ENCODE results near the gene DMC1.

Gene DMC1

GRCh38 chr22:38566726-38567504 lies 3.1 kb downstream of the DMC1 start:
- DNase-seq = no peak

GRCh38 chr22:38565441-38565840 lies 4.5 kb downstream of the DMC1 start:
- DNase-seq = no peak

DNA sequence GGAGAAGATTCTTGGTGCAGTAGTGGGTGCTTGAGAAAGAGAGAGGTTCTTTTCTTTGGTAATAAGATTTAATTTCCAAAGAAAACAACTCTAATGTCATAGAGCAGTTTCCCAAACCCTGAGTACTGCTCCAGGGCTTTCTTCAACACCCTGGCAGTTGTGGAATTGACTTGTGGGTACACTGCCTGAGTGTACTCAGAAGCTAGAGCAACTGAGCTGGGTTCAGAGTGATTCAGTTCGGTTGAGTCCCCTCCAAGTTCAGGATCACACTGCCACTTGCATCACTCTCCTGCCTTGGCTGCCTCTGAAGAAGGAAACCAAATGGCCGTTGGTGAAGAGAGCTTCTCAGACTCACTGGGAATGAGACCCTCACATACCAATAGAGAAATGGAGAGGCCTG lies 5.3 kb downstream of the DMC1 start:
- DNase-seq = no peak

GRCh38 chr22:38554281-38554680 lies 15.7 kb downstream of the DMC1 start:
- DNase-seq = no peak

GRCh38 chr22:38549101-38549894 lies 20.7 kb downstream of the DMC1 start:
- no peak for DNase-seq

GRCh38 chr22:38540701-38541100 lies 29.3 kb downstream of the DMC1 start:
- no peak for DNase-seq

GRCh38 chr22:38531251-38531938 lies 38.6 kb downstream of the DMC1 start:
- DNase-seq = no peak

DNA sequence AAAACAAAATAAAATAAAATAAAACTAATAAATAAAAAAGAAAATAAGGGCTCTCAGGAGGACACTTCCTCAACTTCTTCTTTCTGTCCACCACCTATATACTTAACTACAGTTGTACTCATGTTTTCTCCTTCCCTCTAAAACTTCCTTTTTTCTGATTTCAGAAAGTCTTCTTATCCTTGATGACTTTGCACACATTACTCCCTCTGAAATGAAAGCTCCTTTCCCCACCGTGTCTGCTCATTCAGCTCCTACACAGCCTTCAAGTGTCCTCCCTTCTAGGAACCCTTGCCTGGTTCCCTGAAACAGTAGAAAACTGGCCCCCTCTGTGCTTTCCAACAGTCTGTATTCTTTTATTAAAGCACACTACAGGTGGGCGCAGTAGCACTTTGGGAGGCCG lies 45.6 kb downstream of the DMC1 start:
- no peak for DNase-seq

DNA sequence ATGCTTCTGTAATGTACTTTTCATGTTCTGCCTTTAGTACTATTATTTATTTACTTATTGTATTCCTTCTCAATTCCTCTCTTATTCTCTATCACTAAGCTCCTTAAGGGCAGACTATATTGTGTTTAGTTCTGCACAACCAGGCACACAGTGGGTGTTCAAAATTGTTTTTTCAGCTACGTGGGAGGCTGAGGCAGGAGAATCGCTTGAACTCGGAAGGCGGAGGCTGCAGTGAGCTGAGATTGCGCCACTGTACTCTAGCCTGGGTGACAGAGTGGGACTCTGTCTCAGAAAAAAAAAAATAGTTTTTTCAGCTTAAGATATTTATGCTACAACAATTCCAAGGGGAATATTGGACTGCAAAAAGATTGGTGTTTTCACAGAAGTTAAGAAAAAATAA lies 46.5 kb downstream of the DMC1 start:
- no peak for DNase-seq

DNA sequence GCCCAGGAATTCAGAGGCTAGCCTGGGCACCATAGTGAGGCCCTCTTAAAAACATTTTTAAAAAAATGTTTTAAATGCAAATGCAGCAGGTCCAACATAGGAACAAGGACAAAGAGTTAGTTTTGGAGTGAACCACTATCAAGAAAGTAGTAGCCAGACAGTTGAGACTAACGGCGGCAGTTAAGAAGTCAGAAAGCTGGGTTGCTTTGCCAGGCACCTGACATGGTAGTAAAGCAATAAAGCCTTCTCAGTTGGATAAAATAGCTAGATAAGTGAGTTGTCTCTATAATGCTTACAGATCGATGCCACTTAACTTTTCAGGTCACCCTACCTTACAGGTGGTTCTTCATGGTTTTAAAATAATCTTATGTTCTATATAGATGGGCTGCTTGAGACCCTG lies 47.0 kb downstream of the DMC1 start:
- no peak for DNase-seq

DNA sequence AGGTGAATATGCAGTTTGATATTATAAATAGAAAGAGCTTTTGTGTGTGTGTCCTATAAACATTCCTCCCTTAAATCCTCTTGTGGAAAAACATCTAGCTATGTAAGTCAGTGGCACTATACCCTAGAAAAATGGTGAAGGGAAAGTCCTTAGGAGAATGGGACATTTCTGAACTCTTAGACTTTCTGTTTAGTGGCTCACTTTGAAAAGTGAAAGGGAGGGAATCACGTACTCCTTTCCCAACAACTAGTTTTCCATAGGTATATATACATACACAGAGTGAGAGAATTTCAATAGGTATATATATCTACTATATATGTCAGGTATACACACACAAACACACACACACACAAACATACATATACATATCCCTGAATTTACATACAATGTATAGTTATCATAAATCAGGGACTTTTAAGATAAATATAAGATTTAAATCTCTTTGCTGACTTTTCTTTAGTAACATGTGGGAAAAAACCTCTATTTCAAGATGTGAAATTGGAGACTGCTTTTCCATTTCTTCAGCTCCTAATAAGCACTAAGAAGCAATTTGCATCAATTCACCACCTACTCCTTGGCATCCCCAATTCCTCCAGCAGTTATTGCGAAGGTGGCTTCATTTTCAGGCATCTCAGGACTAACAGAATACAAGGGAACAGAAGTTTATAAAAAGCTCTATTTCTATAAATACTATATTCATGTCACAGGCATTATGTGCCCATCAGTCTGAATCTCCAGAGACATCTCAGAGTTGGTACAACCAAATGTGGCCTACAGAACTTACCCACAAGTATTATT lies 50.3 kb downstream of the DMC1 start:
- no peak for DNase-seq

DNA sequence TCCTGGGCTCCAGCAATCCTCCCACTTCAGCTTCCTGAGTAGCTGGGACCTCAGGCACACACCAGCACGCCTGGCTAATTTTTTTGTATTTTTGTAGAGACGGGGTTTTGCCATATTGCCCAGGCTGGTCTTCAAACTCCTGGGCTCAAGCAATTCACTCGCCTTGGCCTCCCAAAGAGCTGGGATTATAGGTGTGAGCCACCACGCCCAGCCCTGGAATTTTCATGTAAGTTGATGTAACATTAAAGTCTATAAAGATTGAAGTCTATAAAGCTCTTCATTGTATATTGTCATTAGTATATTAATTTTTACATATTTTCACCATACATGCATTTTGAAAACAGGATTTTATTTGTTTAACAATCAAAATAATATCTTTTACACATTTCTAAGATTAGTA lies 51.4 kb downstream of the DMC1 start:
- DNase-seq = no peak

DNA sequence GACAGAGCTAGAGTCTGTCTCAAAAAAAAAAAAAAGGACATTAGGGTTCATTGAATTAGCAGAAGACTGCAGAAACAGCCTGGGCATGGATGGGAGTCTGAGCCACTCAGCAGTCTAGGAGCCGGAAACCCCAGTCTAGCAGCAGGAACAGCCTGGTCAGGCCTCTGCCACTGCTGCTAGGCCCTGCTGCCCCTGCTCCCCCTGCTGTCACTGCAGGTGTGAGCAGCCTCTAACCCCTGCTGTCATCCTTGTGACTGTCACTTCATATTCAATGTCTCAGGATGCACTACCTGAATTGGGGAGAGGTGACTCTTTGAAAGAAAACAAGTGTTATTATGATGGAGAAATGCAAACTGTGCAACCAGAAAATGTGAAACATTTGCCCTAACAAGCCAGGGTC lies 56.9 kb downstream of the DMC1 start:
- no peak for DNase-seq

DNA sequence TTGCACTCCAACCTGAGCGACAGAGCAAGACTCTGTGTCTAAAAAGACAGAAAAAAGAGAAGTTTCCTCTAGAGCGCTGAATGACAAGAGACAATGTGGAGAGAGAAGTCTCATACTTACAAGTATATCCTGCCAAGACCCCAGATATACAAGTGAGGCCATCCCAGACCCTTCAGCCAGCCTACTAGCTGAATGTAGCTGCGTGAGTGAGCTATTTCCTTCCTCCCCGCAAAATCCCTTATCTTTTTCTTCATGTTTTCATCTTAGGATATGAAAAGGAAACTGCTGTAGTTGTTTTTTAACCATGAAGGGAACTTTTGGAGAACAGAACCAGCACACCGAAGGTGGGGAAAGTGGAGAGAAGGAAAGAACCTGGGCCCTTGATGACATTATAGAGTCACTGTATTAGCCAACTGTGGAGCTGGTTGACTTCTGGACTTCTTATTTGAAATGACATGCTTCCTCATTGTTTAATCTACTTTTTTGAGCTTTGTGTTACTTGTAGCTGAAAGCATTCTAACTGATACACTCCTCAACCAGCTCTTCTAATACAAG lies 59.5 kb downstream of the DMC1 start:
- DNase-seq = no peak

DNA sequence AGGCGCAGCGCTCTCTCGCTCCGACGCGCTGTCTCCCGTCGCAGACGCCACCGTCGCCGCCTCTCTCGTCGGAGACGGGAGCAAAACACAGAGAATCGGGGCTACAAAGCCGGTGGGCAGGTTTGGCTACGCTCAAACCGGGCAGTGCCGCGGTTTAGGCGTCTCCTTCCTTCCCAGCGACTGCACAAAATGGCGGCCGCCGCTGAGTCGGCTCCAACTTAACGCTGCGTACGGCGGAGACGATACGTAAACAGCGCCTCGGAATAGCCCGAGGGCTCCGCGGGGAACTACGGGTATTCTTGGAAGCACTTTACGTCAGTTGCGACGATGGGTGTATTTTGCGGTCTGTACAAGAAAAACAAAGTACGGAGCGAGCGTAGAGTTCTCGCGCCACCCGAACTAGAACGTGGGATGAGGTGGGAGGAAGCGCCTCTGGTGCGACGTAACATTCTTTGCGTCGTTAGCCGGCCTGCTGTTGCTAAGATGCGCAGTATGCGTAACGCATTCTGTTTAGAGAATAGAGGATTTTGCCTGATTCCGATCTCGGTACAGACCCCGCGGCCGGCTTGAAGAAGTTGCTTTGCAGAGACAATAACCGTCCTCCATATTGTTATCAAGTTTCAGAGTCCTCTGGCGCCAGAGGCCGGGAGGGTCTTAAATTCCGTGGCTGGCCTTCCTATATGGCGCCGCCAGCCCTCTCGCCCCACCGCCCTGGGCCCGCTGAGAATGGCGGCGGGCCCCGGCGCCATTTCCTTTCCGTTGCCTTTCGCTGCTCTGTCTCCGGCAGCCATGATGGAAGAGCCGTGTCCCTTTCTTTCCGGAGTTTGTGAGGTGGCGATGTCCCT lies 63.6 kb downstream of the DMC1 start, which contains the start of gene DDX17:
DDX17 (minus strand) TSS at position 194 of the 845 bp plus-strand sequence.
- peak; percentile 87 for DNase-seq

DNA sequence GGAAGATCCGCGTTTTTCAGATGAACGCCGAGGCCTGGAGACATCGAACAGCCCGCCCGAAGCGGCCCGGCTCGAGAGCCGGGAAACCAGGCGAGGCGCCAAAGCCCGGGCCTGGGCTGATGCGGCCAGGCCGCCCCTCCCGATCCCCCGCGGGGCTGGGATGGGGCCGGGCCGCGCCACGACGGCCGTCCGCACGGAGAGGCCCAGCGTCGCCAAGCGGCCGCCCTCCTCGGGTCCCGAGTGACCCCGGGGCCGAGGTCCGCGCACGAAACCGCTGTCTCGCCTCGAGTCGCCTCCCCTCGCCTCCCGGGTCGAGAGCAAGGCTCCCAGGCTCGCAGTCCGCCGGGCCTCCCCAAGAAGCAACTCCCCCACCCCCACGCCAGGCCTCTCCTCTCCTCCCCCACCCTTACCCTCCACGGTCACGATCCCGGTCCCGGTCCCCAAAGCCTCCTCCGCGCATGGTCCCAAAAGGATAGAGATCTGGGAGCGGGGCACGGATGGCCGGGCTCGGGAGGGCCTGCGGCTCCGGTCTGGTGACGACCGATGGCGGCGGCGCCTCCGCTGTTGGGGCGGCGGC lies 64.4 kb downstream of the DMC1 start:
- DNase-seq = no peak

DNA sequence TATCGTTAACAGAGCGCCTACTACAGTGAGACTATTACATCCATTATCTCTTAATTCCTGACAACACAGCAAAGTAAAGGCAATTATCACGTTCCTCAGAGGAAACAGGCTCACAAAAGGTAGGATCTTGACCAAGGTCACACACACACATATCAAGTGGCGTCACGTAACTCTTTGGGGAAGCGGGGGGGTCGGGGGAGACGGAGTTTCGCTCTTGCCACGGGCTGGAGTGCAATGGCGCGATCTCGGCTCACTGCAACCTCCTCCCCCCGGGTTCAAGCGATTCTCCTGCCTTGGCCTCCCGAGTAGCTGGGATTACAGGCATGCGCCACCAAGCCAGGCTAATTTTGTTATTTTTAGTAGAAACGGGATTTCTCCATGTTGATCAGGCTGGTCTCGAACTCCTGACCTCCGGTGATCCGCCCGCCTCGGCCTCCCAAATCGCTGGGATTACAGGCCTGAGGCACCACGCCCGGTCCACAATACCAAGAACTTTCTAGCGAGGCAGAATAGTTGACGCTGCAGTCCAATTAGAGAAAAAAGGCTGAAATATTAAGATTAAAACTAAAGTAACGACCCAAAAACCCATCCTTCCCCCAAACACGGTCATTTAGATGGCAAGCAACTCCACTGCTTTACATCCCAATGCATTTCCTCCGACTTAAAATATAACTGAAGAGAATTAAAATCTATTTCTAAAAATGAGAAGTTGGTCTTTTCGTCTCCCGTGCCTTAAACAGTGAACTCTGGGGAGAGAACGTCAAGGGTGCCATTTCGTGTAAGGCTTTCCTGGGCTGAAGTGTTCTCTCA lies 65.0 kb downstream of the DMC1 start:
- DNase-seq = peak; percentile 3

GRCh38 chr22:38503021-38503420 lies 67.0 kb downstream of the DMC1 start:
- no peak for DNase-seq

DNA sequence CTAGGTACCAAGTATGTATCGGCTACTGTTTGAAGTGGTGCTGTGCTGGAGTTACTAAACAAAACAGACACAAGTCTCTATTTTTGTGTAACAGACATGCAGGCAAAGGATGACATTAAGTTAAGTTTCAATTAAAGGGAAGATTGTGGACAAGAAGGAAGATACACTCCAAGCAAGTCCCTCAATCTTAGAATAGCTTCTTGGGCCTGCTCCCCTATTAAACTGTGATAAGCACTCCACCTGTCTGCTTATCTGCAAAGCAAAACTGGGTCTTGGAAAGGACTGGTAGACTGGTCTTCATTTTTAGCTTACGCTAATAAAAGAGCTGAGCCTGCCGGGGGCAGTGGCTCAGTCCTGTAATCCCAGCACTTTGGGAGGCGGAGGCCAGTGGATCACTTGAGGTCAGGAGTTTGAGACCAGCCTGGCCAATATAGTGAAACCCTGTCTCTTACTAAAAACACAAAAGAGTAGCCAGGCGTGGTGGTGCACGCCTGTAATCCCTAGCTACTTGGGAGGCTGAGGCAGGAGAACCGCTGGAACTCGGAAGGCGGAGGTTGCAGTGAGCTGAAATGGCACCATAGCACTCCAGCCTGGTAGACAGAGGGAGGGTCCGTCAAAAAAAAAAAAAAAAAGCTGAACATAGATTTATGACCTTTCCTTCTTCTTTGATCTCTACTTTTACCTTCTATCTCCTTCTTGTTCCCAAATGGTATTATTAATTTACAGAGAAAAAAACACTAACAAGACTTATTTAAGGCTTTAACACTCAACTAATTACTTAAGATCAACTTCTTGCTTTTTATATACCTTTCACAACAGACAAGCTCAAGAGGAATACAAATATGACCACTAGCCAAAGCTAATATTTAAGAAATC lies 67.9 kb downstream of the DMC1 start:
- no peak for DNase-seq

All from DMS79 treated with DMSO at 0.1 percent for 48 hours (cell line).